Tongue (tissue), 2 donors: ENCODE measurements around the gene FLAD1. TPM values are rescaled to one million over a fixed set of nuclear protein-coding genes. Genes with fewer than 3 reads are reported as not detected.
"Not testable (repeated sequence)": the region's sequence is repeated elsewhere in the genome, so short reads cannot be mapped to it uniquely, and the experiment has no call there.

Source experiments
- DNase-seq: peaks from one replicate; pipeline ENCODE4 v3.0.0-alpha.2; 2015
- total RNA-seq: library from RNA; depleted of rRNA; stranded (reverse); fragments of >200 nt; gene quantifications from one replicate; pipeline ENCODE4 v1.2.3, GENCODE V29; 2014

FLAD1 gene
- total RNA-seq, 1 donor from 2014 or later = 17.0 TPM

DNA sequence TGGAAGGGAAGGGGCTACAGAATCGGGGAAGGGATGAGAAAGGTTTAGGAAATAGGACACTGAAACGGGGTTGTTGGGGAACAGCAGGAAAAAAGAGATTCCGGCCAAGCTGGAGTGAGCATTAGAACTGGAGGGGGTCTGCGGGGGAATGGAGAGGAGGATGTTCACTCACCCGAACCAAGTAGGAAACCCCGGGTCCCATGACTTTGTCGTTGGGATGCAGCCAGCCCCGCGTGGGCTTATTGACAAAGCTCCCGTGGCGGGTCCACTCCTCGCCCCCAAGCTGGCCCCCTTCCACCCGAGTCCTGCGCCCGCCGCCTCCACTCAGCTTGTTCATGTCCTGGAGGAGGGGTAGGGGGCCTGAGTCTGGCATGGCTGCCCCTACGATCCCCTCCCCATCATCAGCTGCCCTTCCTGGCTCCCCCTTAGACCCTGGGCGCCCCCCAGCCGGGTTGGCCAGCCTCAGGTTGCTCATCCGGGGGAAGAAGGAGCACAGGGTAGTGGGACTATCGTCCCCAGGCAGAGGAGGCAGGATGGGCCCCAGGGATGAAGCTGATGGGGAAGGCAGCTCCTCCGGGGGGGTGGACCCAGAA lies 13.2 kb upstream of the FLAD1 start:
- peak; percentile 25 for DNase-seq

DNA sequence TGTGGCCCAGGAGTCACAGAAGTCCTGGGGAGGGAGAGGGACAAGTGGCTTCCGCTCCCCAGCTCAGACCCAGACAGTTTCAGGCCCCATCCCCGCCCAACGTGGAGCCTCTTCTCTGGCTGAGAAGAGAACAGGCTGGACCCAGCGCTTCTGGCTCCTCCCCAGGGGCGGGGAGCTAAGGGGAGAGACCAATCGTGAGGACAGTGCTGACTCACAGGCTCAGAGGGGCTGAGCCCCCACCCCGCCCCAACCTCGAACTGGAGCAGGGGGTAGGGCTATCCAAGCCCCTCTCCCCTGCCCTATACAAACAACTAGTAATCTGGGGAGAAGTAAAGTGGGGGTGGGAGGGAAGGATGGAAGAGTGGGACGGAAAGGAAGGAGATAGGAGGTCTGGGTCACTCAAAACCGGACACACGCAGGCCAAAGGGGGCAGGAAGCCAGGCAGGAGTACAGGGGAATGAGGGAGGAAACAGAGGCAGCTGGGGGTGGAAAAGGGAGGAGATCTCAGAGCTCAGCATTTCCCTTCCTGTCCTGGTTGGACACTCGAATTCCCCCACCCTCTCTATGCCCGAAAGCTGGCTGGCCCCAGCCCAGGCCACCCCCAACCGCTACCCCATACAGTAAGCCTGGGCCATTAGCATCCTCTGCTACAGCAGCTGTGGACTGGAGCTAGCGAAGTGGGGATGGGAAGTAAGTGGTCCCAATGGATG lies 12.4 kb upstream of the FLAD1 start, which contains the start of gene SHC1:
TSS of gene SHC1 (minus strand) at position 117 of the 710 bp plus-strand sequence. CDS start 221 bp downstream, outside the sequence.
- peak; percentile 97 for DNase-seq

GRCh38 chr1:154971341-154971998 lies 11.7 kb upstream of the FLAD1 start:
- DNase-seq = peak; percentile 26

GRCh38 chr1:154972213-154972516 lies 11.0 kb upstream of the FLAD1 start:
- DNase-seq = no peak

DNA sequence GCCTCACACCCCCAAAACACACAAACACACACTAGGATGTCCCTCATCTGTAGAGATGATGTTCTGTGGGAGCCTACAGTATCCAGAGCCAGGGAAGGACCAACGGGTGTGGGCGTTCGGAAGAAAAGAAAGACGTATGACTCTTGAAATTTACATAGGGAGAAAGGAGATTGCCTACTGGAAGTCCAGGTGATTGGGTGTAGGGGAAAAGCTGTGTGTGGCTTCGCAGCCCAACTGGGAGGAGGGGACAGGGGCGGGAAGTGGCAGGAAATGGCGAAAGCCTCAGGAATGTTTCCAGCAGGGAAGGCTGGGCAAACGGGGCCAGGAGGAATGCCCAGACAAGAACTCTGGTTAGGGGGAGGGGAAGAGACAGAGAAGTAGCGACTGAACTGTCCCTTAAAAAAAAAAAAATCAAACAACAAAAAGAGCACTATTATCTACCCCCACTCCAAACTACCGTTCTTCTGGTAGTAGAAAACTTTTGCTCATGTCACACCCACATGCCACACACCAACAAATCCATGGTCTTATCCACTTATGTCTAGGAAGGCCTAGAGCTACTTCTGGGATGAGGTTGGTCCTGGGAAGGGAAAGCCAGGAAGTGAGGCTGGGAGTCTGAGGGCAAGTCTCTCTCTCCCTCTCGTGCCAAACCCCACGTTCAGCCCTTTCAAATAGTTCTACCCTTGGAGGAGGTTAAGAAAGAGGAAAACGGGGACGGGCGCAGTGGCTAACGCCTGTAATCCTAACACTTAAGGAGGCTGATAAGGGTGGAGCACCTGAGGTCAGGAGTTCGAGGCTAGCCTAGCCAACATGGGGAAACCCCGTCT lies 10.4 kb upstream of the FLAD1 start:
- peak; percentile 50 for DNase-seq

- DNase-seq = peak; percentile 96
Measured at GRCh38 chr1:154973344-154974101, 9.6 kb upstream of the FLAD1 start.

DNA sequence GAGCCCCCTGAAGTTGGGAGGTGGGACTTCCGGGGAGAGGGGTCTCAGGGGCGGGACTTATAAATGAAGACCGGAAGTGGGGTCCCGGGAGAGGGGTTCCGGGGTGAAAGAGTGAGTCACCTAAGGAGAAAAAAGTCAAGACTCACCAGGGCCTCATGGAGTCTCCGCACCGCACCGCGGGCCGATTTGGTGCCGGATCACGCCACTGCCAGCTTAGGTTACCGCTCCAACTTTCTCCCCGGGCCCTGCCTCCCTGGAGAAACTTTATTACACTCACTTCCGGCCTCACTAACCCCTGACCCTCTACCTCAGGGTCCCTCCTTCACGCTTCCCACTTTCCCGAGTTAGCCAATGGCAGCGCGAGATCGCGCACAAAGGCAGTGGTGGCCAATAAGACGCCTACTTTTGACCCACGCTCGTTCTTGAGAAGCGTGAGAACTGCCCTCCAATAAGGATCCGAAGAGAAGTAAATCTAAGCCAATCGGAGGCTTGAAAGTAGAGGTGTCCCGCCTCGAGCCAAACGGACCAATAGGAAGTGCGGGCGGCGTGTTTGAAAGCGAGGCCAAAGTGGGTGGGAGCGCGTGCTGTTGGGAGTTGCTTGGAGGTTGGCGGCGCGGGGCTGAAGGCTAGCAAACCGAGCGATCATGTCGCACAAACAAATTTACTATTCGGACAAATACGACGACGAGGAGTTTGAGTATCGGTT lies 8.9 kb upstream of the FLAD1 start, which contains the start of gene CKS1B:
TSS of gene CKS1B (plus strand) at position 580 of the 706 bp plus-strand sequence. CDS start at position 645, 65 bp downstream.
- DNase-seq = peak; percentile 100

GRCh38 chr1:154974808-154975408 lies 8.2 kb upstream of the FLAD1 start:
- DNase-seq = peak; percentile 100

GRCh38 chr1:154975409-154976059 lies 7.6 kb upstream of the FLAD1 start:
- DNase-seq = peak; percentile 69

DNA sequence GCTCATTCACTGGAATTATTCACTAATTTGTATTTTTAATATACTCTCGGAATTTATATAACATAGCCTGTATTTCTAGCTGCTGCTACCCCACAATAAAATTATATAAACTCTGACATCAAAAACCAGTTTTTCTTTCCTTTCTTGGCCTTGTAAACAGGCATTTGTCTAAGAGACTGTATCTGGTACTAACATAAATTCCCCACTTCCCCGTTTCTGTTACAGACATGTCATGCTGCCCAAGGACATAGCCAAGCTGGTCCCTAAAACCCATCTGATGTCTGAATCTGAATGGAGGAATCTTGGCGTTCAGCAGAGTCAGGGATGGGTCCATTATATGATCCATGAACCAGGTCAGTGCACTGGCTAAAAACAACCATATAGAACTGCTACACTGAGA lies 5.4 kb upstream of the FLAD1 start:
- not testable (repeated sequence) for DNase-seq

DNA sequence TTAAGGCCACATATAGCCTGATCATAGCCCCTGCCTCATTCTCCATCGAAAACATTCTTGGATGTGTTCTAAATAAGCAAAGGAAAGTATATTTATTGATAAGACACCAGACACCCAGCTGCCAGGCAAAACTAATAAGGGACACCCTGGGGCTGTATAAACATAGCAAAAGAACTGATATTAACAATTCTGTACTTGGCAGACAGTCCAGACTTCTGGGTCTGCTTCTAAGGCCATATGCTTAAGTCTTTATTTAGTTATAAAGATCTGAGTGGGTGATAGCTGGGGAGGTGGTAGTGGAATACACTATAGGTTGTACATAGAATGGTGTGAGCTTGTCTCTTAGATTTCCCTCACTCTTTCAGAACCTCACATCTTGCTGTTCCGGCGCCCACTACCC lies 4.8 kb upstream of the FLAD1 start:
- DNase-seq = no peak

DNA sequence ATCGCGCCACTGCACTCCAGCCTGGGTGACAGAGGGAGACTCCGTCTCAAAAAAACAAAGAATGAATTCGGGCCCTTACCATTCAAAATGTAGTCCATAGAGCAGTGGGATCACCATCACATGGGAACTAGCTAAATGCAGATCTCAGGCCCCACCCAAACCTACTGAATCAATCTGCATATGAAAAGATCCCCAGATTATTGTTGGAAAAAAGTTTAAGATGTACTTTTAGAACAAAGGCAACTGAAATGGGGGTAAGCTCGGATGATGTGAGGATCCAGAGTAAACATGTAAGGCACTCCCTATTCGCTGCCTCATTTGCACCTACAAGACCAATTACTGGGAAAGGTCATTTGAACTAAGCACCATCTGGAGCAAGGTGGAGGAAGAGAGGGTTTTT lies 803 bp upstream of the FLAD1 start:
- DNase-seq = no peak

DNA sequence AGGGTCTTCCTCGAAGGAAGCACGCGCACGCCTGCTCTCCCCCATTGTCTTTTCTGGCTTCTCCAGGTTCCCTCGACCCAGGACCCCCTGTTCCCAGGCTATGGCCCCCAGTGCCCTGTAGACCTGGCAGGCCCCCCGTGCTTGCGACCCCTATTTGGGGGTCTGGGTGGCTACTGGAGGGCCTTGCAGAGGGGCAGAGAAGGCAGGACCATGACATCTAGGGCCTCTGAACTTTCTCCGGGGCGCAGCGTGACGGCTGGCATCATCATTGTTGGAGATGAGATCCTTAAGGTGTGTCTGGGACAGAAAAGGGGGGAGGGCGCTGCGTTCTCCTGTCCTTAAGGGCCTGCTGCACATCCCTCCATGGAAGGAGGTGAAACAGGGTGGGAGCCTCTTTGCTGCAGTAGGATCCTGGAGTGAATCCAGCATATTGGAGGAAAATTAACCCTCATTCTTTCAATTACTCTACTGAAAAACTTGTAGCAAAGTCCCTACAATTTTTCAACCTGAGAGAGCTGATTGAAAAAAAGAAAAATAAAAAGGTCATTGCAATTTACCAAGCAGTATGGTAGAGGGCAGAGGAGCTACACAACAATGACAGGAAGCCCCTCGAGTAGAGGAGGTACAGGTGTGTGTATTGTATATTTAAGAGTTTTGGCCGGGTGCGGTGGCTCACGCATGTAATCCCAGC lies 777 bp downstream of the FLAD1 start:
- no peak for DNase-seq

GRCh38 chr1:154986736-154987135 lies 3.6 kb downstream of the FLAD1 start:
- not testable (repeated sequence) for DNase-seq

GRCh38 chr1:154987326-154987725 lies 4.2 kb downstream of the FLAD1 start:
- no peak for DNase-seq

DNA sequence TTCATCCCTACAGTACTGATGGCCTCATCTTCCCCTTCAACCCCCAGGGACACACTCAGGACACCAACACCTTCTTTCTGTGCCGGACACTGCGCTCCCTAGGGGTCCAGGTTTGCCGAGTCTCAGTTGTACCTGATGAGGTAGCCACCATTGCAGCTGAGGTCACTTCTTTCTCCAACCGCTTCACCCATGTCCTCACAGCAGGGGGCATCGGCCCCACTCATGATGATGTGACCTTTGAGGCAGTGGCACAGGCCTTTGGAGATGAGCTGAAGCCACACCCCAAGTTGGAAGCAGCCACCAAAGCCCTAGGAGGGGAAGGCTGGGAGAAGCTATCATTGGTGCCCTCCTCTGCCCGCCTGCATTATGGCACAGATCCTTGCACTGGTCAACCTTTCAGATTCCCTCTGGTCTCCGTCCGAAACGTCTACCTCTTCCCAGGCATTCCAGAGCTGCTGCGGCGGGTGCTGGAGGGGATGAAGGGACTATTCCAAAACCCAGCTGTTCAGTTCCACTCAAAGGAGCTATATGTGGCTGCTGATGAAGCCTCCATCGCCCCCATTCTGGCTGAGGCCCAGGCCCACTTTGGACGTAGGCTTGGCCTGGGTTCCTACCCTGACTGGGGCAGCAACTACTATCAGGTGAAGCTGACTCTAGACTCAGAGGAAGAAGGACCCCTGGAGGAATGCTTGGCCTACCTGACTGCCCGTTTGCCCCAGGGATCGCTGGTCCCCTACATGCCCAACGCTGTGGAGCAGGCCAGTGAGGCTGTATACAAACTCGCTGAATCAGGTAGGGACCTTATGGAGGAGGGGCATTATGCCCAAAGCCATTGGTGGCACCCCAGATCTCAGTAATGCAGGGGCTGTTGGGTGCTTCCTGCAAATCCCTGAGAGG lies 5.2 kb downstream of the FLAD1 start:
- DNase-seq = no peak

- no peak for DNase-seq
Measured at GRCh38 chr1:154989195-154989860, 6.2 kb downstream of the FLAD1 start.

DNA sequence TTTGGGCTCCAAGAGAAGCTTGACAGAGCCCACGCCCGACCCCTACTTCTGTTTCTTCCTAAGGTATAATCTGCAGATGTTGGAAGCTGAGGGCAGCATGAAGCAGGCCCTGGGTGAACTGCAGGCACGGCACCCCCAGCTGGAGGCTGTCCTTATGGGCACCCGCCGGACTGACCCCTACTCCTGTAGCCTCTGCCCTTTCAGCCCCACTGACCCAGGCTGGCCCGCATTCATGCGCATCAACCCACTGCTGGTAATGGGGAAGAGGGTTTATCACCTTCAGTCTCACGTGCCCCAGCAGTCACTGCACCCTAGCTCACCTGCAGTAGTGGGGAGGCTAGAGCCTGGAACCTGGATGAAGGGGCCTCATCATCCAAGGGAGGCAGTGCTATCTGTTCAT lies 7.1 kb downstream of the FLAD1 start:
- no peak for DNase-seq
